Superior temporal gyrus (tissue), 1 donor: ENCODE measurements around the gene MEP1B.
"Not testable (repeated sequence)": the region's sequence is repeated elsewhere in the genome, so short reads cannot be mapped to it uniquely, and the experiment has no call there.

Experiments used
- DNase-seq: peaks from one replicate; pipeline ENCODE4 v3.0.0-alpha.2; 2016; ENCODE audit errors: extremely low spot score

Gene MEP1B

DNA sequence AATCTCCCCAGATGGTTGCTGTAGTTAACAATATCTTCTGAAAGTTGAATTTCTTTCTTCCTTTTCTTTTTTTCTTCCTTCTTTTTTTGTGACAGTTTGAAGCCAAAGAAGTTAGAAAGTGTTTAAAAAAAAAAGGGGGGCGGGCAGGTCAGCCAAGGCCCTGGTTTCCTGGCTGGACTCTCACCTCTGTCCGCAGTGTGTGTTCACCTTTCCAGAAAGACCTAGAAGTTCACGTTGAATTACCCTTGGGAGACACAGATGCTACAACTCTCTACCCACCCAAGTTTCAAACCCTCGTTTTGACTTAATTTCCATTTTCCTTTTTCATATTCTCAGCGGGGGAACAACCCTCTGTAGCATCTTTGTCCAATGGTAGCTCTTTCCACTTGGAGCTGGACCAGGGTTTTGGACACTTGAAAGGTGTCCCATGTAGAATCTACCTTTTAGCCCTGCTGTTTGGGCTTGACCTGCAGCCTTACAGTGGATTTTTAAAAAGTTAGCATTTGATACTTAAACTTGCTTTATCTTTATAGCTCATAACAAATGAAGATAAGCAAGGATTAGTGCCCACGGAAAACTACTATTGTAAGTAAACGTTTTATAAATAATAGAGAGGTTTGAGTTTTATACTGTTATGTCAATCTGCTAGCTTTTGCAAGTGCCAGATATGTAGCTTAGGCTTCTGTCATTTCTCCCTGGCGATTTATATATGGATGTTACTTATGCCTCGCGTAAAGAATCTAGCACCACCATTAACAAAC is 20.0 kb downstream of the MEP1B start:
- no peak for DNase-seq

DNA sequence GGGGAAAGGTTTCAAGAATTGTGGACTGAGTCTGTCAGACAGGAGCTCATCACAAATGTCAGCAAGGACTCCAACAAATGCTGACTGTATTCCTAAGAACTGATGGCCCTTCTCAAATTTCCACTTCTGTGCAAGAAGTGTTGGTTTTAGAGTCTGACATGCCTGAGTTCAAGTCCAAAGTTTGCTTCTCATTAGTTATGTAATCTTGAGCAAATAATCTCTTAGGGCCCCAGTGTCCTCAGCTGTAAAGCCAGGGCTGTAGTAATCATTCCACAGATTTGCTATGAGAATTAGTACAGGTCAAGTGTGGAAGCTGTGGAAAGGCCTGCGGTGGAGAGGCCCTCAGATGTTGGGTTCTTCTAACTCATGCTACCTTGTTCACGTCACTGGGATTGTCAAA is 23.9 kb downstream of the MEP1B start:
- no peak for DNase-seq

DNA sequence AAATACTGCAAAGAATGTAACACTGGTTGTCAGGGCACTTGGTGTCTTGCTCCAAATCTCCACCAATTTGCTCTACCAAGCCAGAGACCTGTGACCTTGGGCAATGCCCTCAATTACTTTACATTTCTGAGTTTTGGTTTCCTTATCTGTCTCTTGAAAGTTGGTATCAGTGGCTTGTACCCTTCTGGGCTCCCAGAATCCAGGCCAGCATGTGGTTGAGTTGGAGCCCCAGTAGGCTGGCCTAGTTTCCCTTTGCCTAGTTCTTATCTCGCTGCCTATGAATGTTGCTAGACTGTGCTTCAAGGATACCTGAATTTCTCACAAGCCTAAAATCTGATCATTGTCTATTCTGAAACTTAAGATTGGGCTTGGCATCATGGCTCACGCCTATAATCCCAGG is 26.6 kb downstream of the MEP1B start:
- DNase-seq: no peak

DNA sequence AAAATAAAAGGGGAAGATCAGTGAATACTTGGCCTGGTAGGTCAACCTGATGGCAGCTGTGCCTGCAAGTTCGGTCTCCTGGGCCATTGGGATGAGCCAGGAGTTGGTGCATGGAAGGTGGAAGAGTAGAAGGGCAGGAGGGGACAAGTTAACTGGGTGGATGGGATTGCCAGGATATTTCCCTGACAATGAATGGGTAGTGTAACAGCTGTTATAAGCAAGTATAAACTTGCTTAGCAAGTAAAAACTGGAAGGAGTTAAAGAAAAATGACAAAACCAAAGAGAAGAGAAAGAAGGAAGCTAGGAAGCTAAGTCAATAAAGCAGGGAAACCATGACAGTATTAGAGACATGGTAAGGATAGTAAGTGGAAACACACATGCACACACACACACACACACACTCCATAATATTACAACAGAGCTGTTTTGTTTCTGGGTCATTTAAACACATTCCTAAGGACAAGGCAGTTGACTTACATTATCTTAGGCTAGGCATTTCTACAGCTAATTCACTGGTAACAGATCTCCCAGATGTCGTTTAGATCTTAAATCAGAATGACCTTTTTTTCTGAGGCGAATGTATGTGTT is 29.7 kb downstream of the MEP1B start:
- DNase-seq: no peak

DNA sequence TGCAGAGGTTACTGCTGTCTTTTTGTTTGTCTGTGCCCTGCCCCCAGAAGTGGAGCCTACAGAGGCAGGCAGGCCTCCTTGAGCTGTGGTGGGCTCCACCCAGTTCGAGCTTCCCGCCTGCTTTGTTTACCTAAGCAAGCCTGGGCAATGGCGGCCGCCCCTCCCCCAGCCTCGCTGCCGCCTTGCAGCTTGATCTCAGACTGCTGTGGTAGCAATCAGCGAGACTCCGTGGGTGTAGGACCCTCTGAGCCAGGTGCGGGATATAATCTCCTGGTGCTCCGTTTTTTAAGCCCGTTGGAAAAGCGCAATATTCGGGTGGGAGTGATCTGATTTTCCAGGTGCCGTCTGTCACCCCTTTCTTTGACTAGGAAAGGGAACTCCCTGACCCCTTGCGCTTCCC is 43.5 kb downstream of the MEP1B start:
- not testable (repeated sequence) for DNase-seq

DNA sequence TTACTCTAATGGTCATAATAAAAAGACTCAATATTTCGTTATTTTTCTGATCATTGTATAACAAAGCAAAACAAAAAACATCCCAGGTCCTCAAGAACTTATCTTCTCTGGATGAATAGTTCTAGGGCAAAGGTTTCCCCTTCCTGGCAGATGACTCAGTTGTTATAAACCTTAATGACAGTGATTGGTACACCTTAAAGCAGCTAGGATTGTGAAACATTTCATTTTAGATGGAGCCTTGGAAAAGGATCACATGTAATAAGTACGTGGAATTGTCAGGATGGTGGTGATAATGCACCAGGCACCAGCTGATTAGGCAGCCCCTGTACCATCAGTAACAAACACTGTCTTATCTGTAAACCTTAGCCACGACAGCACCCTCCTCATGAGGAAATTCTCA is 47.2 kb downstream of the MEP1B start:
- DNase-seq: no peak

DNA sequence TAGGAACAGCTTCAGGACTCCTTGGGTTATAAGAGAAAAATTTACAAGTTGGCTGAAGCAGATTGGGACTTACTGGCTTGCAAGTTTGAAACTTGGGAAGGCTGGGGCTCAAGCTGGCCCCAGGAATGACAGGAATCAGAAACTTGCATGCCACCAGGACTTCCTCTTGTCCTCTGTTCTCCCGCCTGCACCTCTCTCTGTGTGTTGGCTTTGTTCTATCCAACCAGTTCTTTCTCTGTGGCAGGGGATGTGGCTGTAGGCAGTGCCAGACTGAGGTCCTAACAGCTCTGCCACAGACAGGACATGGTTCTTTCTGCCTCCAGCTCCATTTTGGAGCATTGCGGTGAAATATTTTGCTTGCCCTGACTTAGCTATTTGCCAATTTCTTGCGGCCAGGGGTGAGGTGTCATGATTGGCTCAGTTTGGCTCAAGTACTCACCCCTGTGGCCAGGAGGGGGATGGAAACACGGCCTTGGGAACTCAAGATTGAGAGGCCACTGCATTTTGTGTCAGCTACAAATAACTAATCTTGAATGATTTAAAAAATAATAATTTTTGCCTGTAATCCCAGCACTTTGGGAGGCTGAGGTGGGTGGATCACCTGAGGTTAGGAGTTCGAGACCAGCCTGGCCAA is 48.9 kb downstream of the MEP1B start:
- DNase-seq: no peak

DNA sequence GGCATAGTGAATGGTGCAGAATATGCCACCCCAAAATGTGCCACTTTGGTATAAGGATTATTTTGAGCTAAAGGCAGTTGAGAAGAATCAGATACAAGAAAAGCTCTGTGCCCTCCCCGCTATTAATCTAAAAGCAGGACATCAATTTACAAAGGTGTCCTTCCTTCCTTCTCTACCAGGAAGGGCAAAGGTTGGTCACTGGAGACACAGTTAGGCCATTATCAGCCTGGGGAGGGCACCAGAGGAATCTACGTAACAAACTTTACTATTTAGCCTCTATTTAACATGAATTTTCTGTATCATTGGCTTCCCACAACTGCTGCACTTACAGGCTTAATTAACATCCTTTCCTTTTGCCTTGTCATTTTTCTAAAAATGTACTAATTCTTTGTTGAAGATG is 52.6 kb downstream of the MEP1B start:
- no peak for DNase-seq

DNA sequence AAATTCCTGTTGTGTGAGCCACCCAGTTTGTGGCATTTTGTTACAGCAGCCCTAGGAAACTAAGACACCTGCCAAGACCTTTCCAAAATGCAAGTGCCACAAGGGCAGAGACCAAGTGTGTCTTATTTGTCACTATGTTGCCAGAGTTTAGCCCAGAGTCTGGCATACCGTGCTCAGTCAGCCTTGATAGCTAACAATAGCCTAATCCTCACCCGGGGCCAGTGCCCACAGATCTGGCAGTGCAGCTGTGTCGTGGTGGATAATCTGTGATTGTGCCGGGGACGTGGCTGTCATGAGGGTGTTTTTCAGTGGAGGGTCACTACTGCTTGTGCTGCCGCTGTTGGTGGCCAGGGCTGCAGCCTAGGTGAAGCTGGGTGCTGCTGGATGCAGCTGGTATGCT is 53.5 kb downstream of the MEP1B start:
- no peak for DNase-seq

DNA sequence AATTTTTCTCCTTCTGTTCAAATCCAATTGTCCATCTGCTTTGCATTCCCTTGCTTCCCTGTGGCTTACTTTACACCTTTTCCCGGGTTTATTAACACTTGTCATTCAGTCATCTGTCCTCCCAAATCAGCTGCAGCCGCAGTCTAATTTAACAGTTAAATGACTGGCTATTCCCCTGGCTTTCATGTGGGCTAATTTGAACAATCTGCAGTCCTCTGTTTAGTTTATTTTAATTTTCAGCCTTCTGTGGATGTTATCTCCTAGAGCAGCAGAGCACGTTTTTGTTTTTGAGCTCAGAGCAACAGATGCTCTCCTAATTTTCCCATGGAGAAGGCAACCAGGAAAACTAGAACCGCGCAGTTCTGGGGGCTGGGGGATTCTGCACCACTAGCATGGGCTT is 55.0 kb downstream of the MEP1B start:
- DNase-seq: no peak

DNA sequence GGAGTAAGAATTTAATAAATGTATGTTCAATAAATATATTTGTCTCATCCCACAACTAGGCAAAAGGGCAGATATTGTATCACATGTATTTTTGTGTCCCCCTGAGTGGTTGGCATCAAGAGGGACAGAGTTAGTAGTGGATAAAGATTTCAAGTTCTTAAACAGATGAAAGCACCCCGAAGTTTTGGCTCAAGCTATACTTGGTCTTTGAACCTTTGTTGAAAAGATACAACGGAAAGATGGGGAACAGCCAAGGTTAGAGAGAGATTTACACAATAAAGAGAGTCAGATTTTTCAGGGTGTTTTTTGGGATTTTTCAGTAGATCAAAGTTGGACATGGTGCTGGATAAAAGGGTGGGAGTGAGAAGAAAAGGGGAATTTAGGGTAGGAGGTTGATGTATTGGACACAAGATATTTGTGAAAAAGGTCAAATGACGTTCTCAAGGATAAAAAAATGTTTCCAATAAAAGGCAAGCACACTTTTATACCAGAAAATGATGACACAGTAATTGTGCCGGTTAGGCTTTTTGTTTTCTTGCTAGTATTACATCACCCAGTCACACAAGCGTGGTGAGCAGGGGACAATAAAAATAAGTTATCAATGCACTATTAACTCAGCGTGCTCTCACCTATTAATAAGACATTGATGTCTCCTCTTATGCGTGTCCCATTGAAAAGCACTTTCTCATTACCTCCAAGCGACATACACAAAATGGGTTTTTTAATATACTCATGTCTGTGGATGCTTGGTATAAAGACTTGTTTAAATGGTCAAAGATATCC is 59.5 kb downstream of the MEP1B start:
- DNase-seq: no peak

DNA sequence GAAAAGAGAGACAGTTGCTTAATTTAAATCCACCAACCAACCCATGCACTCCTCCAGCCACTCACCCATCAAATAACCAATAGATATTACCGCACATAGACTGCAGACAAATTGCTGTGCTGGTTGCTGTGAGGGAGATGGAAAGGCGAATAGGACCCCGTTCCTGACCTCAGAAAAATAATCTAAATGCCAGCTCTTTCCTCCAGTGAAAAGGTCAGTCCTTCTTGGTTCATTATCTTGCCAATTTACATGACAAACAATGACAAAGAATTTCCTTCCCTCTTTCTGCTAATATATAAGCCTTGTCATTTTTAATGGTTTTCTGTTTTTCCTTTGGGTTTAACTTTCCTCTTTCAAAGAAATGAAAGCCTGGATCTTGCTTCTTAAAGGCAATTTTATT is 61.6 kb downstream of the MEP1B start:
- no peak for DNase-seq

DNA sequence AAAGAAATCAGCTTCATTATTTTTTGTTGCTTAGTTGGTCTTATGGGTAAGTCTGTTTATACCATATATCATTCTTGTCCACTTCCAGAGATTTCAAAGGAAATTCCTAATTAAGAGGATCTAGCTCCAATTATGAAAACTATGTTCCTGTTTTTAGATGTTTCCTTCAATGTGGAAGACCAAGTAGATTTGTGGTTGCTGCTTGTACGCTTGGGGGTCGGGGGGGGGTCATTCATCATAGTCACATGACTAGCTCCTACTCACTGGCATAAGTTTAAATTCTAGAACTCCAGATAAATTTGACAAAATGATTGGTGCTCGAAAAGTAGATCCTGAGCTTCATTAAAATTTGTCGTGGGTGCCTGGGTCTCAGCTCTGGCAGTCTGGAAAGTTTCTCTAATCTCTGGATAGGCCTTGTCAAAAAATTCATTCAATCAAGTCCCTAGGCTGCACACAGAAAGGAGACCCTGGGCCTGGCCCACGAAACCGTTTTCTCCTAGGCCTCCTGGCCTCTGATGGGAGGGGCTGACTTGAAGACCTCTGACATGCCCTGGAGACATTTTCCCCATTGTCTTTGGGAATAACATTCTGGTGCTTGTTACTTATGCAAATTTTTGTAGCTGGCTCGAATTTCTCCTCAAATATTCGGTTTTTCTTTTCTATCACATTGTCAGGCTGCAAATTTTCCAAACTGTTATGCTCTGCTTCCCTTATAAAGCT is 62.5 kb downstream of the MEP1B start:
- no peak for DNase-seq

DNA sequence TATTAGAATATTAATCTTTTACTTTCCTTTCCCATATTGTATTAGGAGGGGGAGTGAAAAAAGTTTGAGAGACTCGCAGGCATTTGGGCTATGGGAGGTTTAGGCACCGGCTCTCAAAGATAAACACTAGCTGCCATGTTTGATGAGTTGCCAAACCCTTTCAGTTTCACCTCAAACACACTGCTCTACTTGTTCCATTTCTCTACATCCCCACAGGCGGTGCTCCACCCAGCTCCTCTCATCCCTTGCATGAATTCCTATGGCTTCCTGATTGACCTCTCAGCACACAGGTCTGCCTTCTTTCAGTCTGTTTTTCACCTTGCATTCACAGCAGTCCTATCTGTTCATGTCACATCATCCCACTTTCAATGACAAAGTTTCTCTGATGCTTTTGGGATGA is 65.7 kb downstream of the MEP1B start:
- DNase-seq: no peak

DNA sequence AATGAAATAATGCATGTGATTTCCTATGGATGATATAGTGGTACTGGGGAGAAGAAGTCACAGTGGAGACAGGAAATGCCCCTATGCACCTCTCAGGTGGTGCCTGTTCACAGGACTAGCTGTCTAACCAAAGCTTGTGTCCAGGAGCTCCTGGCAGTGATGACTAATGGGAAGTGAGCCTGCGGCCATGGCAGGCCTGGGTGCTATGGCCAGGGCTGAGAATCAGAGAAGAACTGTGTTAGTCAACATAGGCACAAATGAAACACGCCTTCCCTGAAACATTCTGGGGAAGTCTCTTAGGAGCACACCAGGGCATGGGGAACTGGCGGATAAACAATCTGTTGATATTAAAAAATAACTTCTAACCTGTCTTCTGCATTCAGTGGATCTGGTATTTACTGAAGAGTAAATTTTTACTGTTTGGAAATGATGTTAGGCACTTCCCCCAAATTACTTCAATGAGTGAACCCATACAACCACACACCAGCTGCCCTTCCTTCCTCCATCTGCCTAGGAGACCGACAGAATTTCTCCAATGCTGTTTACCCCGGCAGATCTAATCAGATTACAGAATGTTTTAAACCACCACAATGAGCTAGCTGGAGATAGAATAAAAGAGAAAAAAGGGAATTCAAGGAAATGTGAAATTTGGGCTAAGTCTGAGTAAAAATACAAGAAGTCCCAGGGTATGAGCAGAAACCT is 67.4 kb downstream of the MEP1B start:
- no peak for DNase-seq

DNA sequence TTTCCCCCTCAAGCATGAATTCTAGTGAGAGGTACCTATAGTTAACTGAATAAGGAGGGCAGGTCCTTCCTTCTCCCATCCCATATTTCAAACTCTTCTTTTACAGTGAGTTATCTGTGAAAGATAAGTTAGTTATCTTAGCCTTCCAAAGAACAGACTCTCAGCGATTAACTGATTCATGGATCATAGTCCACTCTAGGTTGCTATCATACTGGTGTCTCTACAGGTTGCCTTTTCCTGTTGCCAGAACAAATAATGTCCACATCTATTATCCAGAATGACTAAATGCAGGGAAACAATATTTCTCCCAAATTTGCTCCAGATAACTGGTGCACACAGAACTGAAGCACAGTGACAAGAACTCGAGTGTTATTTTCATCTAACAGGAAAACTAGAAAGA is 68.3 kb downstream of the MEP1B start:
- DNase-seq: no peak

DNA sequence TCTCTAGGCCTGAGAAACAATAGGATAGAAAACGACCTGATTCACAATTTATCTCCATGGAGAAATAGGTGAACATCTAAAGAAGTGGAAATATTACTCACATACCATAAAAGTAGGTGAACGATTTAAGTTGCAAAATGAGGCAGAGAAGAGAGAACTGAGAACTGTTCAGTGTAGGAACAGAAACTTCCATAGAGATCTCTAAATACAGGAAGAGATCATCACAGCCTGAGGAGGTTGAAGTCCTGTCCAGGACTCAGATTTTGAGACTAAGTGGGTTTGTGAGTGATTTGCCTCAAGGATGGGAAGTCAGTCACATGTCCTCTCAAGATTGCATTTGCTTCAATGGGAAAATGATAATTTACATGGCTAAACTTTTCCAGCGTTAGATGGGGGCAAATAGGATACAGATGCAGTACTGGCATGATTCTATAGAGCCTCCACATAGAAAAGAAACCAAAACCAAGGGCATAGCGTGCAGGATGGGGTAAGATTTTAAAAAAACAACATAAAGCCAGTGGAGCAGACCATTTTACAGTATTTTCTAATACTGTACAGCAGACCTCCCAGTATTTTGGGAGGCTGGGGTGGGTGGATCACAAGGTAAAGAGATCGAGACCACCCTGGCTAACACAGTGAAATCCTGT is 68.8 kb downstream of the MEP1B start:
- no peak for DNase-seq

DNA sequence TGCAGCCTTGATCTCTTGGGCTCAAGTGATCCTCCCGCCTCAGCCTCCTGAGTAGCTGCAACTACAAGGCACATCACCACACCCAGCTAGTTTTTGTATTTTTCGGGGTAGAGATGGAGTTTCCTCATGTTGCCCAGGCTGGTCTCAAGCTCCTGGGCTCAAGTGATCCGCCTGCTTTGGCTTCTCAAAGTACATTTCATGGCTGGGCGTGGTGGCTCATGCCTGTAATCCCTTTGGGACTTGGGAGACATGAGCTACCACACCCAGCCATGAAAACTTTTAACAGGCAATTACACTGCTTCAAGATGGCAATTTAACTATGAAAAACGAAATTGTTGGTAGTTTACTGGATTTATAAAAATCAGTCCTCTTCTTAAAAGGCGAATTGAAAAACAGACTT is 69.7 kb downstream of the MEP1B start:
- DNase-seq: no peak

DNA sequence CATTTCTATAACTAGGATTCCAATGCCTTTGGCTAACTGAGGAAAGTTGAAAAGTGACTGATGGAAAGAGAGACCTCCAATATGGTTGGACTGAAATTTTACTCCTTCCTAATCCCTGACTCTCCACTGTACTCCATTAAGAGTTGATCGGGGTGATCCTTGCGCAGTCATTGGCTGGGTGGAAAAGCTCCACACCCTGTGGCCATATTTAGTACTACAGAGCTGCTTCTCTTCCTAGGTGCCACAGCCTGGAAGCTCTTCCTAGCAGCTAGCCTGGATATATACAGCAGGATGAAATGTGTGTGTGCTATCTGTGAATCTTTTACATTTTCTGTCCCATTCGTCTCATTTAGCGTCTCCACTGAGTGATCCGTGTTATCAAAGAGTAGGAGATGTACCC is 71.2 kb downstream of the MEP1B start:
- DNase-seq: no peak

DNA sequence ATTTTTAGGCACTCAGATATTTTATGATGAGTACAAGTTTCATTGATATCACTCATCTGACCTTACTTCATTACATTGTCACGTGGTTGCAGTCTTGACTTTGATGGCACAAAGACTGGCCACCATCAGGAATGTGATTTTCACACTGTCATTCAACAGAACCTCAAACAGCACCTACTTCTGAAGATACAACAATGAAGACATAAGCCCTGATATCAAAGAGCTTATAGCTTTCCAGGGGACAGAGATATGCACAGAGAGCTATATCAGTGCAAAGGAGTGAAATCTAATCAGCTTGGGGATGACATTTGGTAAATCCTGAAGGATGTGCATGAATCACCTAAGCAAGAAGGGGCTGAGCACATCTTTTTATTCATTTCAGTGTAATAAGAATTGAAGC is 72.3 kb downstream of the MEP1B start:
- DNase-seq: no peak

DNA sequence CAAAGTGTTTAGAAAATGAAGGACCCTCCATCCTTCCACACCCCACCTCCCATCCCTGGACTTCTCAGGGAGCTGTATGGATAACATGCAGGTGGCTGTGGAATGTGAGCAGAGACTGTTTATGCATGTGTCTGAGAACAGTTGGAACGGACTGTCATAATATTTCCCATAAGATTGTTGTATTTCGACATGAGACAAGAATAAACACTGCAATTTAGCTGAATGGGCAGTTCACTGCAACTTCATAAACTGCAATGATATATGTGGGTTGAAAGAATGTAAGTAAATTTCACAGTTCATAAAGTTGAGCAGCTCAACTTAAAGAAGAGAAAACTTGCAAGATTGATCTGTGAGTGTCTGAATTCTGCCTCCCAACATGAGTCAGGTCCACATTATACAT is 74.6 kb downstream of the MEP1B start:
- no peak for DNase-seq
